OCI-LY3 (cell line): ENCODE measurements around the gene CDHR2.
"Not testable (repeated sequence)": the region's sequence is repeated elsewhere in the genome, so short reads cannot be mapped to it uniquely, and the experiment has no call there.

ENCODE experiments used
- H2AFZ ChIP-seq: fragments of 200-600, 300-600 bp; shearing (Covaris generic); 2 replicates; pipeline ENCODE4 v1.6.0; 2014; ENCODE audit warnings: antibody characterized with exemption, low read depth, low read length
- H3K27ac ChIP-seq: fragments of 200-600, 300-600 bp; sonication (generic); 2 replicates; pipeline ENCODE4 v1.5.1; 2014; ENCODE audit warnings: mild to moderate bottlenecking, low read length, moderate library complexity, mixed read lengths
- H3K27me3 ChIP-seq: fragments of 200-600, 300-600 bp; sonication (generic); 2 replicates; pipeline ENCODE4 v1.6.1; 2014; ENCODE audit warnings: low read depth, low read length, mixed read lengths
- H3K36me3 ChIP-seq: fragments of 200-600, 300-600 bp; sonication (generic); replicated peaks from 2 replicates; pipeline ENCODE3; 2014; ENCODE audit warnings: low read depth, low read length, mixed read lengths
- H3K4me1 ChIP-seq: fragments of 300-600, 200-600 bp; sonication (generic); 2 replicates; pipeline ENCODE4 v1.6.1; 2014; ENCODE audit warnings: low read length, mixed read lengths
- H3K4me2 ChIP-seq: fragments of 200-600, 300-600 bp; sonication (generic); 2 replicates; pipeline ENCODE4 v1.6.1; 2014; ENCODE audit warnings: low read length, mixed read lengths
- H3K4me3 ChIP-seq: fragments of 300-600, 200-600 bp; sonication (generic); 2 replicates; pipeline ENCODE4 v1.5.1; 2014; ENCODE audit warnings: antibody characterized with exemption, mild to moderate bottlenecking, low read length, moderate library complexity
- H3K79me2 ChIP-seq: fragments of 300-600, 200-600 bp; shearing (Covaris generic); 2 replicates; pipeline ENCODE4 v1.6.1; 2014; ENCODE audit warnings: mild to moderate bottlenecking, low read length, mixed read lengths
- H3K9ac ChIP-seq: fragments of 300-600, 200-600 bp; shearing (Covaris generic); 2 replicates; pipeline ENCODE4 v1.6.0; 2014; ENCODE audit warnings: mild to moderate bottlenecking, low read length, moderate library complexity
- H3K9me3 ChIP-seq: fragments of 200-600, 300-600 bp; shearing (Covaris generic); 2 replicates; pipeline ENCODE4 v1.6.1; 2014; ENCODE audit warnings: low read length, mixed read lengths; ENCODE audit not compliant: insufficient read depth
- H4K20me1 ChIP-seq: fragments of 200-600, 300-600 bp; sonication (generic); 2 replicates; pipeline ENCODE4 v1.6.1; 2016; ENCODE audit warnings: low read length, mixed read lengths; ENCODE audit not compliant: insufficient read depth
- CTCF ChIP-seq: fragments of 200-600, 300-600 bp; sonication (generic); IDR thresholded peaks from 2 replicates; pipeline ENCODE4 v1.5.1; 2014; ENCODE audit warnings: antibody characterized with exemption, low read length, low read depth
- EZH2phosphoT487 ChIP-seq: fragments of 200-600 bp; shearing (Covaris generic); IDR thresholded peaks from 2 replicates; pipeline ENCODE4 v1.6.1; 2018; ENCODE audit warnings: antibody characterized with exemption, mixed run types, low read depth

CDHR2 gene

GRCh38 chr5:176596069-176596644, 47.0 kb downstream of the CDHR2 start:
- H3K9ac ChIP-seq = no peak overlapping the region
- TF ChIP-seq CTCF (no peak), EZH2phosphoT487 (no peak)
- H3K9me3 ChIP-seq = 0 out of 2 replicates have a peak, but pooled peaks cover 3% of the 10 kb centered on the region
- H3K27me3 ChIP-seq = no peaks in the 10 kb centered on the region
- H4K20me1 ChIP-seq = 0 out of 2 replicates have a peak, but pooled peaks cover 2% of the 10 kb centered on the region
- H3K4me3 ChIP-seq = no peak overlapping the region
- H3K27ac ChIP-seq = no peak overlapping the region
- no peaks in the 10 kb centered on the region for H3K79me2 ChIP-seq
- no peaks in the 10 kb centered on the region for H3K36me3 ChIP-seq
- no peaks in the 10 kb centered on the region for H3K4me1 ChIP-seq
- H2AFZ ChIP-seq = no peak overlapping the region
- H3K4me2 ChIP-seq = no peak overlapping the region

GRCh38 chr5:176596689-176597416, 47.7 kb downstream of the CDHR2 start:
- H3K36me3 ChIP-seq = no peaks in the 10 kb centered on the region
- no peaks in the 10 kb centered on the region for H3K4me1 ChIP-seq
- H3K4me3 ChIP-seq = no peak overlapping the region
- H3K9me3 ChIP-seq = no peaks in the 10 kb centered on the region
- H4K20me1 ChIP-seq = 0 out of 2 replicates have a peak, but pooled peaks cover 5% of the 10 kb centered on the region
- no peak for TF ChIP-seq EZH2phosphoT487
- TF ChIP-seq CTCF = no peak
- no peak overlapping the region for H3K9ac ChIP-seq
- H3K79me2 ChIP-seq = no peaks in the 10 kb centered on the region
- H2AFZ ChIP-seq = no peak overlapping the region
- no peak overlapping the region for H3K27ac ChIP-seq
- H3K27me3 ChIP-seq = no peaks in the 10 kb centered on the region
- no peak overlapping the region for H3K4me2 ChIP-seq

GRCh38 chr5:176597417-176598389, 48.6 kb downstream of the CDHR2 start:
- Histone ChIP-seq H3K4me2 (no peak overlapping the region), H3K27ac (no peak overlapping the region), H3K9me3 (no peaks in the 10 kb centered on the region), H3K9ac (no peak overlapping the region), H4K20me1 (0 out of 2 replicates have a peak, but pooled peaks cover 5% of the 10 kb centered on the region), H3K4me3 (no peak overlapping the region), H3K36me3 (no peaks in the 10 kb centered on the region), H3K27me3 (no peaks in the 10 kb centered on the region), H2AFZ (no peak overlapping the region), H3K79me2 (no peaks in the 10 kb centered on the region), H3K4me1 (no peaks in the 10 kb centered on the region)
- no peak for TF ChIP-seq CTCF

GRCh38 chr5:176599749-176600430, 50.7 kb downstream of the CDHR2 start:
- H3K4me1 ChIP-seq, H3K9me3 ChIP-seq, H2AFZ ChIP-seq, H4K20me1 ChIP-seq, H3K4me2 ChIP-seq, H3K4me3 ChIP-seq, H3K27ac ChIP-seq, H3K36me3 ChIP-seq, H3K27me3 ChIP-seq, H3K9ac ChIP-seq, H3K79me2 ChIP-seq: not testable (repeated sequence)
